ENCODE results near the gene TFG. TPM values are rescaled to one million over a fixed set of nuclear protein-coding genes. Genes with fewer than 3 reads are reported as not detected.
"Not testable (repeated sequence)": the region's sequence is repeated elsewhere in the genome, so short reads cannot be mapped to it uniquely, and the experiment has no call there.

The TFG gene
- 10 to 100 TPM; 28.5 to 48.9 (median 38.6) TPM for total RNA-seq
- polyA plus RNA-seq = 10 to 100 TPM; 30.0 to 49.5 TPM

- WGBS, 2 donors = 1% methylated on average over 67 to 76 of the region's 76 CpGs
- no peaks in the 10 kb centered on the region for H3K9me3 ChIP-seq
- peaks cover 0 to 7% (median 0%) of the 10 kb centered on the region in 3 donors for H3K36me3 ChIP-seq
- H3K4me3 ChIP-seq = peak within 1 kb of the TSS; percentile 49 to 77 (median 65)
- no peaks in the 10 kb centered on the region for H3K27me3 ChIP-seq
- FAIRE-seq (peak; percentile 96), DNase-seq (peak; percentile 98 to 100 (median 99)), ATAC-seq (peak; percentile 92 to 98 (median 96))
- H3K27ac ChIP-seq = peak within 1 kb of the TSS; percentile 88 to 97 (median 96)
- TF ChIP-seq CTCF (IDR thresholded peaks at IDR 0.05) = no peak
- intact Hi-C loops (cut with DNase I) = no loop called here
- peaks cover 0 to 17% (median 9%) of the 10 kb centered on the region in 3 donors for H3K4me1 ChIP-seq
Measured at GRCh38 chr3:100708989-100709841, at the start of gene TFG. Gene TFG, plus strand, starts transcription at chr3:100709494. Its CDS starts 4,192 bp downstream, at chr3:100713686.

GRCh38 chr3:100661294-100661693 is 48.0 kb upstream of the TFG start:
- FAIRE-seq; H3K36me3 ChIP-seq; ATAC-seq; DNase-seq; H3K27me3 ChIP-seq; intact Hi-C loops (cut with DNase I); H3K27ac ChIP-seq; H3K4me1 ChIP-seq; H3K4me3 ChIP-seq; H3K9me3 ChIP-seq: not testable (repeated sequence)

- no peak for TF ChIP-seq CTCF (IDR thresholded peaks at IDR 0.05)
- H3K4me1 ChIP-seq = no peaks in the 10 kb centered on the region
- intact Hi-C loops (cut with DNase I) = no loop called here
- ATAC-seq = no peak
- H3K9me3 ChIP-seq = no peaks in the 10 kb centered on the region
- 54 to 66% methylated on average over 2 of the region's 2 CpGs for WGBS, 2 donors
- no peaks in the 10 kb centered on the region for H3K36me3 ChIP-seq
- no peaks in the 10 kb centered on the region for H3K27me3 ChIP-seq
- DNase-seq = no peak
- no peak overlapping the region for H3K27ac ChIP-seq
- no peak overlapping the region for H3K4me3 ChIP-seq
- no peak for FAIRE-seq
Measured at GRCh38 chr3:100662113-100662823, 47.0 kb upstream of the TFG start.

GRCh38 chr3:100665230-100665629 is 44.1 kb upstream of the TFG start:
- Histone ChIP-seq H3K27me3 (no peaks in the 10 kb centered on the region), H3K9me3 (no peaks in the 10 kb centered on the region), H3K36me3 (no peaks in the 10 kb centered on the region), H3K27ac (no peak overlapping the region), H3K4me1 (no peaks in the 10 kb centered on the region), H3K4me3 (no peak overlapping the region)
- no peak for ATAC-seq
- FAIRE-seq = no peak
- DNase-seq = no peak
- WGBS, 2 donors = 46 to 50% methylated on average over 7 of the region's 7 CpGs
- intact Hi-C loops (cut with DNase I) = no loop called here
- TF ChIP-seq CTCF (IDR thresholded peaks at IDR 0.05) = no peak

- 37 to 39% methylated on average over 4 to 5 of the region's 6 CpGs for WGBS, 2 donors
- H3K27ac ChIP-seq; DNase-seq; H3K36me3 ChIP-seq; H3K27me3 ChIP-seq; H3K4me1 ChIP-seq; FAIRE-seq; H3K4me3 ChIP-seq; H3K9me3 ChIP-seq; intact Hi-C loops (cut with DNase I); ATAC-seq: not testable (repeated sequence)
Measured at GRCh38 chr3:100666699-100667098, 42.6 kb upstream of the TFG start.

- FAIRE-seq; H3K27me3 ChIP-seq; H3K27ac ChIP-seq; H3K9me3 ChIP-seq; H3K4me1 ChIP-seq; DNase-seq; intact Hi-C loops (cut with DNase I); H3K4me3 ChIP-seq; ATAC-seq; H3K36me3 ChIP-seq: not testable (repeated sequence)
- 31% methylated on average over 1 of the region's 1 CpG for WGBS, 2 donors
Measured at GRCh38 chr3:100667316-100667715, 42.0 kb upstream of the TFG start.

- H3K27me3 ChIP-seq; FAIRE-seq; H3K9me3 ChIP-seq; H3K4me1 ChIP-seq; H3K27ac ChIP-seq; H3K4me3 ChIP-seq; DNase-seq; H3K36me3 ChIP-seq; intact Hi-C loops (cut with DNase I); ATAC-seq: not testable (repeated sequence)
- 81 to 90% methylated on average over 2 of the region's 2 CpGs for whole genome bisulfite sequencing, 2 donors
Measured at GRCh38 chr3:100670995-100671394, 38.3 kb upstream of the TFG start.
